Activated CD4-positive, alpha-beta memory T cell treated with anti-CD3 and anti-CD28 coated beads for 36 hours (primary cell): ENCODE data around the gene CBFB. TPM values are rescaled to one million over a fixed set of nuclear protein-coding genes. Genes with fewer than 3 reads are reported as not detected.
"Not testable (repeated sequence)": the region's sequence is repeated elsewhere in the genome, so short reads cannot be mapped to it uniquely, and the experiment has no call there.

Source experiments
- CTCF ChIA-PET: fragments of 350-600 bp; sonication (Branson Sonifier 250); formaldehyde crosslinking; loops from one replicate; lab custom pipeline; 2021; ENCODE audit warnings: antibody characterized with exemption, inconsistent platforms; lab: Charles Lee
- POLR2A ChIA-PET: fragments of 350-600 bp; sonication (Branson Sonifier 250); formaldehyde crosslinking; loops from one replicate; lab custom pipeline; 2021; ENCODE audit warnings: antibody characterized with exemption; lab: Charles Lee
- DNase-seq: peaks from one replicate; pipeline ENCODE4 v3.0.0-alpha.2; 2020
- H3K27ac Mint-ChIP-seq: one replicate; pipeline ENCODE4 v1.8.0; 2021; ENCODE audit warnings: mixed read lengths
- H3K27me3 Mint-ChIP-seq: one replicate; pipeline ENCODE4 v1.8.0; 2021; ENCODE audit warnings: mixed read lengths
- H3K36me3 Mint-ChIP-seq: one replicate; pipeline ENCODE4 v1.8.0; 2021; ENCODE audit warnings: mixed read lengths
- H3K4me1 Mint-ChIP-seq: one replicate; pipeline ENCODE4 v1.8.0; 2021; ENCODE audit warnings: low read depth, mixed read lengths
- H3K4me3 Mint-ChIP-seq: one replicate; pipeline ENCODE4 v1.8.0; 2021; ENCODE audit warnings: mild to moderate bottlenecking, mixed read lengths
- H3K9me3 Mint-ChIP-seq: one replicate; pipeline ENCODE4 v1.8.0; 2021; ENCODE audit warnings: mixed read lengths
- intact Hi-C: fragments of 100-400 bp; cut with micrococcal nuclease; formaldehyde crosslinking; loops from one replicate; pipeline ENCODE4 v1.15.1; 2023
- total RNA-seq, 2 experiments: library from RNA; stranded (reverse); gene quantifications; one replicate each; pipeline ENCODE4 v1.2.3, GENCODE V29; 2021

The CBFB gene
- total RNA-seq, 2 experiments from 2014 or later, result 155 to 163 TPM

DNA sequence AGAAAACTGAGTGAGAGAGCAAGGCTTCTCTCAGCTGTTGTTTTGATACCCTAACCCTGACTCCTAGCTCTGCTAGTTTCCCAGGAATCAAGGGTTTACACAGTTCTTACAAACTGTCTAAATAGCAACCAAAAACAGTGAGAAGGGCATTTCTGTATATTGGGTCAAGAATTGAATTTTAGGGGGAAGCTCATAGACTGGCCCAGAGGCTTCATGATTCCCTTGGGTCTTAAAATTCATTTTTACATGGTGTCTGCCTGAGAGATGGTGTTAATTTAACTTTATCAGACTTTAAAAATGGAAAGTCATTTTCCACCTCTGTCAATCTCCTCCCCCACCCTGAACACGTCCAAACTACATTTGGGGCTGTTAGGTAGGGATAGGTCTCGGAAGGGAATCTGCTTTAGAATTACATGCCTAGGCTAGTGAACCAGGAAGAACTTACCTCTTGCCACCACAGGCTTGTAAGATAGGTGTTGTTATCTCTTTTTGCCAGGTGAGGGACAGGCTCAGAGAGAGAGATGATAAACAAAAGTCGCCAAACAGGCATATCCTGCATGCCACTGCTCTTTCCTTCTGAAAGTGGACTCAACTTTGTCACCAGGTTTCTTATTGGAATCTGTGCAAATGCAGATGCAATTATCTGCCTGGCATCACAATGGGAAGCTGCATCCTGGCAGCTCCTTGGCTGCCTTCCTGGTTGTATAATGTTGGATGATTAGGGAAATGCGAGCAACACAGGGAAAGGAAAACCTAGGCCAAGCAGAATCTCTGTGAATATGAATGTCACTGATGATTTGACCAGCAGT, 83.8 kb downstream of the CBFB start:
- CTCF ChIA-PET, result interaction anchor here (1.4 to 2.3 kb wide), 4 partner anchors 42 to 152 kb away, joined by 5 to 13 read pairs (median 9); partner anchors contain the start of gene CES3
- intact Hi-C loops, result no loop called here
- H3K4me3 Mint-ChIP-seq, result no peak overlapping the region
- no peak for DNase-seq
- no peak overlapping the region for H3K27ac Mint-ChIP-seq
- no peaks in the 10 kb centered on the region for H3K27me3 Mint-ChIP-seq
- POLR2A ChIA-PET, result interaction anchor here (0.7 to 0.8 kb wide), 2 partner anchors 15 to 44 kb away, joined by 4 to 6 read pairs; no protein-coding TSS in a partner anchor
- peaks cover 2% of the 10 kb centered on the region for H3K36me3 Mint-ChIP-seq
- no peaks in the 10 kb centered on the region for H3K9me3 Mint-ChIP-seq
- peaks cover 41% of the 10 kb centered on the region for H3K4me1 Mint-ChIP-seq

DNA sequence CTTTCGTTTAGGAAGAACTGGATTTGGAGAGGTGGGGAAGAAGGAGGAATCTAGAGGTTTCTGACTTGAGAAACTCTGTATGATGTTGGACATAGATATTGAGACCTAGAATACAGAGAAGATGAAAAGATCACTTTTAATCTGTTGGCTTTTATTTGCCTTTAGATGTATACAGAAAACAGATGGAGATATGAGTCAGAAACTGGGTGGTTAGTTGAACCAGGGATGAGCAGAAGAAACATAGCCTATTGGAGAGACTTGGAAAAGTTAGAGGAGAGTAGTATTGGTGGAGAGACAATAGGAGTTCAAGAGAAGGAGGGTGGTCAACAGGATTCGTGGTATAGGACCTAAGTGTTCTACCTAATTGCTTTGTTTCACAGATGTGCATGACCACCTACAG, 85.8 kb downstream of the CBFB start:
- H3K9me3 Mint-ChIP-seq, result no peaks in the 10 kb centered on the region
- intact Hi-C loops, result no loop called here
- H3K36me3 Mint-ChIP-seq, result peaks cover 2% of the 10 kb centered on the region
- no peak for DNase-seq
- H3K27me3 Mint-ChIP-seq, result no peaks in the 10 kb centered on the region
- no peak overlapping the region for H3K4me3 Mint-ChIP-seq
- H3K4me1 Mint-ChIP-seq, result peaks cover 36% of the 10 kb centered on the region
- no peak overlapping the region for H3K27ac Mint-ChIP-seq
- CTCF ChIA-PET, result interaction anchor here (1.7 kb wide), 2 partner anchors 12 to 41 kb away, joined by 4 to 9 read pairs; no protein-coding TSS in a partner anchor
- POLR2A ChIA-PET, result no interaction called here

DNA sequence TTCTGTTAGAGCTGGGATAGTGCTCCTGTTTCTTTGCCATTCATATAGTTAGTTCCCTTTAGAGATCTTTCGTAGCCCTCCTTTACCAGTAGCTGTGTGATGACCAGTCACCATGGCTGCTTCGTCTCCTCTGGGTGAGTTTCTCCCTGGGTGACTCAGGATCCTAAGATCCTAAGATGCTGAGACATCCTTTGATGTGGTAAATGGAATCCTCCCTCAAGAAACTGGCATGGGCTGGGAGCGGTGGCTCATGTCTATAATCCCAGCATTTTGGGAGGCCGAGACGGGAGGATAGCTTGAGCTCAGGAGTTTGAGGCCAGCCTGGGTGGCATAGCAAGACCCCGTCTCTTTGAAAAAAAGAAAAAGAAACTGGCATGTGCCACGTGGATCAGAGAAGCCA, 86.7 kb downstream of the CBFB start:
- DNase-seq, result no peak
- Mint-ChIP-seq H3K36me3 (peaks cover 5% of the 10 kb centered on the region), H3K4me3 (no peak overlapping the region), H3K9me3 (no peaks in the 10 kb centered on the region), H3K4me1 (peaks cover 32% of the 10 kb centered on the region), H3K27me3 (no peaks in the 10 kb centered on the region), H3K27ac (no peak overlapping the region)
- POLR2A ChIA-PET, result no interaction called here
- intact Hi-C loops, result no loop called here
- CTCF ChIA-PET, result interaction anchor here (0.9 to 2.4 kb wide), 5 partner anchors 13 to 98 kb away, joined by 3 to 9 read pairs (median 4); no protein-coding TSS in a partner anchor

DNA sequence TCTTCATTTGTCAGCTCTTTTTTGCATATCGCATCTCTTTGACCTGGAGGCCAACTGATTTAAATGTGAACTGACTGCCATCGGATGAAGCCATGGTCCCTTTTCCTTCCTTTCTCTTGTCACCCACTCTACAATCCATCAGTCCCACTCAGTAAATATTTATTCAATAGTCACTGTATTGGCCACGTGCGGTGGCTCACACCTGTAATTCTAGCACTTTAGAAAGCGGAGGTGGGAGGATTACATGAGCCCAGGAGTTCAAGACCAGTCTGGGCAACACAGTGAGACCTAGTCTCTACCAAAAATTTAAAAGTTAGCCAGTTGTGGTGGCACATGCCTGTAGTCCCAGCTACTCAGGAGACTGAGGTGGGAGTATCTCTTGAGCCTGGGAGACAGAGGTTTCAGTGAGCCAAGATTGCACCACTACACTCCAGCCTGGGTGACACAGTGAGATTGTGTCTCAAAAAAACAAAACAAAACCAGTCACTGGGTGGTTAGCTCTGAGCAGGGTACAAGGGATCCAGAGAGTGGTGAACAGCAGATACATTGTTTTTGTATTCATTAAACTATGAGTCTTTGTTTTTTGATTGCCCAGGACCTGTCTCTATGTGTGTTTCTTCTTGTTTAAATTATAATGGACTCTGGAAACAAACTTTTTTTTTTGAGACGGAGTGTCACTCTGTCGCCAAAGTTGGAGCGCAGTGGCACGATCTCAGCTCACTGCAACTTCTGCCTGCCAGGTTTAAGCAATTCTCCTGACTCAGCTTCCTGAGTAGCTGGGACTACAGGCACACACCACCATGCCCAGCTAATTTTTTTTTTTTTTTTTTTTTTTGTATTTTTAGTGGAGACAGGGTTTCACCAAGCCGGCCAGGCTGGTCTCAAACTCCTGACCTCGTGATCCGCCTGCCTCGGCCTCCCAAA, 87.7 kb downstream of the CBFB start:
- ChIA-PET CTCF (interaction anchor here (1.0 to 2.4 kb wide), 4 partner anchors 14 to 99 kb away, joined by 4 to 9 read pairs (median 6); no protein-coding TSS in a partner anchor), POLR2A (no interaction called here)
- no peak overlapping the region for H3K4me3 Mint-ChIP-seq
- H3K27ac Mint-ChIP-seq, result no peak overlapping the region
- H3K4me1 Mint-ChIP-seq, result peaks cover 23% of the 10 kb centered on the region
- no peak for DNase-seq
- no peaks in the 10 kb centered on the region for H3K9me3 Mint-ChIP-seq
- intact Hi-C loops, result no loop called here
- no peaks in the 10 kb centered on the region for H3K27me3 Mint-ChIP-seq
- H3K36me3 Mint-ChIP-seq, result peaks cover 8% of the 10 kb centered on the region

GRCh38 chr16:67117716-67118115, 88.8 kb downstream of the CBFB start:
- no peaks in the 10 kb centered on the region for H3K9me3 Mint-ChIP-seq
- peaks cover 16% of the 10 kb centered on the region for H3K4me1 Mint-ChIP-seq
- CTCF ChIA-PET, result no interaction called here
- no peaks in the 10 kb centered on the region for H3K27me3 Mint-ChIP-seq
- no peak for DNase-seq
- H3K27ac Mint-ChIP-seq, result no peak overlapping the region
- H3K4me3 Mint-ChIP-seq, result no peak overlapping the region
- peaks cover 12% of the 10 kb centered on the region for H3K36me3 Mint-ChIP-seq
- intact Hi-C loops, result no loop called here
- POLR2A ChIA-PET, result no interaction called here

GRCh38 chr16:67120025-67120424, 91.1 kb downstream of the CBFB start:
- DNase-seq, result no peak
- ChIA-PET POLR2A (no interaction called here), CTCF (interaction anchor here (0.7 to 2.0 kb wide), 4 partner anchors 14 to 166 kb away, joined by 3 to 5 read pairs (median 4); no protein-coding TSS in a partner anchor)
- no peaks in the 10 kb centered on the region for H3K27me3 Mint-ChIP-seq
- H3K27ac Mint-ChIP-seq, result no peak overlapping the region
- peaks cover 4% of the 10 kb centered on the region for H3K4me1 Mint-ChIP-seq
- H3K4me3 Mint-ChIP-seq, result no peak overlapping the region
- intact Hi-C loops, result no loop called here
- H3K9me3 Mint-ChIP-seq, result no peaks in the 10 kb centered on the region
- peaks cover 12% of the 10 kb centered on the region for H3K36me3 Mint-ChIP-seq

- H3K9me3 Mint-ChIP-seq, POLR2A ChIA-PET, H3K27me3 Mint-ChIP-seq, CTCF ChIA-PET, DNase-seq, H3K4me3 Mint-ChIP-seq, intact Hi-C loops, H3K27ac Mint-ChIP-seq, H3K4me1 Mint-ChIP-seq: not testable (repeated sequence)
- H3K36me3 Mint-ChIP-seq, result peaks cover 23% of the 10 kb centered on the region
These were observed 93.8 kb downstream of the CBFB start for GRCh38 chr16:67122799-67123198.

DNA sequence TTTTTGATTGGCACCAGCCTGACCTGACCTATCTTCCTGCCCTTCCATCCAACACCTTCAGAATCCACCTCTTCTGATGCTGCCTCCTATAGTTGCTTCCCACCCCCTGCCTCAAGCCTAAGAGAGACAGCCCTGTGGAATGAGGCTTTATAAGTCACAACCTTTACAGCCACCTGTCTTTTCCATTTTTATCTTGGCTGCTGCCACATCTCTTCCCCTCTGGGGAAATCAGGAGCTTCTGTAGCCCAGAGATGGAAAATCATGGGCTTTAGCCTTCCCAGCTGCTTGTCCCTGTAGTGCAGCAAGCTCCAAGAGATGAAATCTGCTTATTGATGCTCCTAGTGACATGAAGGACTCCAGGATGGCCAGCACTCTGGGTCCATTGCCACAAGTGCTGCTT, 99.5 kb downstream of the CBFB start:
- CTCF ChIA-PET, result interaction anchor here (0.5 to 0.6 kb wide), 2 partner anchors 23 to 27 kb away, joined by 3 read pairs; no protein-coding TSS in a partner anchor
- H3K4me1 Mint-ChIP-seq, result no peaks in the 10 kb centered on the region
- H3K27me3 Mint-ChIP-seq, result no peaks in the 10 kb centered on the region
- POLR2A ChIA-PET, result no interaction called here
- intact Hi-C loops, result no loop called here
- H3K4me3 Mint-ChIP-seq, result no peak overlapping the region
- no peak overlapping the region for H3K27ac Mint-ChIP-seq
- peaks cover 26% of the 10 kb centered on the region for H3K36me3 Mint-ChIP-seq
- no peak for DNase-seq
- no peaks in the 10 kb centered on the region for H3K9me3 Mint-ChIP-seq

DNA sequence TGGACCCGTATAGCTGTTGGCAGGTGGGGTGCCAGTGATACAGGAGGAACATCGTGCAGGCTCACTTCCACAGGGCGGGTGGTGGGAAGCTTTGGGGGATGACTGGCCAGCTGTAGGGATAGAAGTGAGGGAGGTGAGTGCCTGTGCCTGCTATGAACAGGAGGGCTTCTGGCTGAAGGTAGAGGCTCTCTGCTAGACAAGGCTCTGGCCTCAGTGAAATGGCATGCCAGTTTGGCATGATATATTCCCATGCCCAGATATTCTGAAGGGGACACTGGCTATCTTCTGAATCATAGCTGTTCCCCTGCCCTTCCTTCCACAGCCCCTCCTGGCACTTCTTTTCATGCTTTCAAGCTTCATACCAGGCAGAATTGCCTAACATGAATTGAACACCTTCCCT, 99.9 kb downstream of the CBFB start:
- Mint-ChIP-seq H3K36me3 (peaks cover 24% of the 10 kb centered on the region), H3K27me3 (no peaks in the 10 kb centered on the region), H3K9me3 (no peaks in the 10 kb centered on the region), H3K27ac (no peak overlapping the region), H3K4me1 (no peaks in the 10 kb centered on the region), H3K4me3 (no peak overlapping the region)
- intact Hi-C loops, result no loop called here
- CTCF ChIA-PET, result interaction anchor here (0.8 kb wide), 1 partner anchor 26 kb away, joined by 3 read pairs; no protein-coding TSS in a partner anchor
- POLR2A ChIA-PET, result no interaction called here
- no peak for DNase-seq

DNA sequence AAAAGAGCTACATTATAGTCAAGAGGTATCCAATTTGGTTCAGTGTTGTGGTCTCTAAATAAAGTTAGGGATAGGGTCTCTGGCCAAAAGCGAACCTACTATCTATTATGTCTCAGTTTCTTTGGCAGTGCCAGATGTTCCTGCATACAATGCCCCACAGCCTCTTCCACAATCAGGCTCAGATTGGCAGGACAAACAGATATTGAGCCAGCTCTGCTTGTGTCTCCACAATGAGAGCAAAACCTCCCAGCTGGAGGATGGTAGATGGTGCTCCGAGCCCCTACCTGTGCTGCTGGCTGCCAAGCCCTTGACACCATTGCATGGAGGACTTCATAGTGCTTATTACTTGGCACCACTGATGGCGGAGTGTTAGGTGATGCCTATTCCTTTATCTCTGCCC, 100.5 kb downstream of the CBFB start:
- intact Hi-C loops, result no loop called here
- no peaks in the 10 kb centered on the region for H3K27me3 Mint-ChIP-seq
- H3K36me3 Mint-ChIP-seq, result peaks cover 25% of the 10 kb centered on the region
- POLR2A ChIA-PET, result no interaction called here
- no peak overlapping the region for H3K27ac Mint-ChIP-seq
- H3K4me1 Mint-ChIP-seq, result no peaks in the 10 kb centered on the region
- no peak for DNase-seq
- no peaks in the 10 kb centered on the region for H3K9me3 Mint-ChIP-seq
- CTCF ChIA-PET, result interaction anchor here (0.8 kb wide), 1 partner anchor 26 kb away, joined by 3 read pairs; no protein-coding TSS in a partner anchor
- no peak overlapping the region for H3K4me3 Mint-ChIP-seq

DNA sequence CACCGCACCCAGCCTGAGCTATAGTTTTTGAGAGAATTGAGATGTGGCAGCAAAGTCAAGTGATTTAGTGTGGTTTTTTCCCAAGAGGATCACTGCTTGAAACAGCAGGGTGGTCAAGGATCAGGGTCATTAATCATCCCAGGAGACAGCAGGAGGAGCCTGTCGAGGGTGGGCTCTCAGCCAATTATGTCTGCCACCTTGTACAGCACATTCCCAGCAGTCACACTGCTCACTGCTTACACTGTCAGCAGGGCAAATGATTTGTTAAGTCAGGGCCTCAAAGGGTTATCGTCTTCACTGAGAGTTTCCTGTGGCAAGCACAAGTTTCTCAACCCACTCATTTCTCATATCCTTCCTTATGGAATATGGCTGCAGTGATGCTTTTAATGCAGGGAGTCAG, 108.7 kb downstream of the CBFB start:
- DNase-seq, result no peak
- no peaks in the 10 kb centered on the region for H3K9me3 Mint-ChIP-seq
- H3K4me1 Mint-ChIP-seq, result no peaks in the 10 kb centered on the region
- POLR2A ChIA-PET, result no interaction called here
- H3K27ac Mint-ChIP-seq, result no peak overlapping the region
- H3K36me3 Mint-ChIP-seq, result peaks cover 33% of the 10 kb centered on the region
- H3K27me3 Mint-ChIP-seq, result no peaks in the 10 kb centered on the region
- intact Hi-C loops, result no loop called here
- CTCF ChIA-PET, result interaction anchor here (0.6 to 1.7 kb wide), 3 partner anchors 18 to 187 kb away, joined by 3 to 10 read pairs (median 4); no protein-coding TSS in a partner anchor
- no peak overlapping the region for H3K4me3 Mint-ChIP-seq
